Measurements from ENCODE around the gene ARFGAP1. TPM values are rescaled to one million over a fixed set of nuclear protein-coding genes. Genes with fewer than 3 reads are reported as not detected.

Gene ARFGAP1
- total and polyA plus RNA-seq, 2 of the 8 experiments (the other 6 are each of a cell fraction or from before 2014, with no cell fraction given), result 93.7 to 100 TPM

DNA sequence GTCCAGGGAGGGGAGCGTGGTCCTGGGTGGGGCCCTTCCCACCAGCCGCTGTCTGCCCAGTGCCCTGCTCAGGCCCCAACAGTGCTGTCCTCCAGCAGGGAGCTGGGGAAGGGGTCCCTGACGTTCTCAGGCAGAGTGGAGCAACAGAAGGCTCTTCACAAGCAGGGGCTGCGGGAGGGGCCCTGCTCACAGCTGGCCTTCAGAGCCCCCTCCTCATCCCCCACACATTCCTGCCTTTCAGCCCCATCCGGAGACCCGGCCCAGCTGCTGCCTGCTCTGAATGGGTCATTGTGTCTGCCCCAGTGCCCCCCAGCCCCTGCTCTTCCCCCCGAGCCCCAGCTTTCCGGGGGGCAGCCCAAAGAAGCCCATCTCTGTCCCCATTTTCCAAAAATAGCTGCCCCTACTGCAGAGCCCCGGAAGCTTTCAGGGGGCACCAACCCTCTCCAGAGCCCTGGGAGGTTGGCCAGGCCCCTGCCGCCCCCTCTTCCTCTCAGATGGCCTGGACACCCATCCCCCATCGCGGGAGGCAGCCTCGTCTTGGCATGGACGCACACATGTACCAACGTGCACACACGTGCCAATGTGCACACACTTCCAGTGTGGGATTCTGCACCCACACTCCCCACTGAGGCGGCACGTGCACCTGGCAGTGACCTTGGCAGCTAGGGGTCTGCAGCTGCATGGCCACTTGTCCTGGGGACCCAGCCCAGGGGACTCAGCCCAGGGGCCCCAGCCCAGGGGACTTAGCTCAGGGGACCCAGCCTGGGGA is 24.1 kb downstream of the ARFGAP1 start:
- Histone ChIP-seq H2AK5ac (ENCODE audit: low read depth, low read length) (no peak overlapping the region), H4K91ac (replicated peaks; ENCODE audit: insufficient read length, low read length) (peak overlapping the region; percentile 99), H3K27ac (ENCODE audit: low read depth, low read length) (no peak overlapping the region), H3K56ac (replicated peaks; ENCODE audit: insufficient read length, low read depth, low read length) (no peak overlapping the region), H3K4ac (replicated peaks; ENCODE audit: insufficient read length, low read depth, low read length) (peak overlapping the region; percentile 78), H3K36me3 (ENCODE audit: control insufficient read depth in 2 of 4, insufficient read depth in 4 of 4, low read length in 3 of 4) (no peaks in the 10 kb centered on the region), H3K23ac (ENCODE audit: insufficient read length) (no peak overlapping the region), H2AFZ (ENCODE audit: low read length) (no peak overlapping the region), H2BK120ac (replicated peaks; ENCODE audit: low read depth, low read length) (peak overlapping the region; percentile 33), H3K4me3 (ENCODE audit: extremely low read depth in 1 of 4, insufficient read depth in 2 of 4, low read depth in 3 of 4, low read length in 4 of 4) (no peak overlapping the region), H2BK20ac (ENCODE audit: low read length) (no peak overlapping the region; the same call in 1 of the 2 replicates), H4K20me1 (replicated peaks in 1 of 2; ENCODE audit: control insufficient read depth in 1 of 2, insufficient read depth in 2 of 2, low read length in 2 of 2) (peaks cover 0 to under 1% of the 10 kb centered on the region in 2 experiments), H2BK12ac (ENCODE audit: low read depth, low read length) (0 out of 2 replicates have a peak overlapping the region, but pooled peaks have one; percentile 60), H3K9me3 (ENCODE audit: insufficient read depth in 2 of 2, low read depth in 1 of 2, low read length in 1 of 2) (no peaks in the 10 kb centered on the region), H3K23me2 (ENCODE audit: low read depth, low read length) (peaks cover 3% of the 10 kb centered on the region; the same call in 1 of the 2 replicates), H3K4me2 (ENCODE audit: insufficient read depth in 1 of 2, low read depth in 2 of 2, low read length in 2 of 2) (peak overlapping the region; percentile 17 to 49; a peak in 3 of 4 replicates), H2BK15ac (ENCODE audit: low read length) (peak overlapping the region; percentile 46; the same call in 1 of the 2 replicates), H3K79me1 (ENCODE audit: low read depth, low read length) (no peaks in the 10 kb centered on the region; the same call in 1 of the 2 replicates), H4K8ac (ENCODE audit: extremely low read depth, insufficient read depth, low read length) (no peak overlapping the region), H2BK5ac (ENCODE audit: low read depth, low read length) (peak overlapping the region; percentile 68; the same call in 1 of the 2 replicates), H3K4me1 (replicated peaks in 1 of 4; ENCODE audit: control insufficient read depth in 3 of 4, insufficient read depth in 4 of 4, low read length in 3 of 4) (peaks cover 0 to 24% (median 20%) of the 10 kb centered on the region in 4 experiments; a peak in 6 of 7 replicates), H3K27me3 (replicated peaks in 1 of 4; ENCODE audit: control insufficient read depth in 3 of 4, extremely low read depth in 1 of 4, insufficient read depth in 3 of 4, low read length in 3 of 4) (peaks cover 0 to 9% (median 4%) of the 10 kb centered on the region in 4 experiments; a peak in 3 of 7 replicates), H3K9ac (replicated peaks in 1 of 4; ENCODE audit: extremely low read depth in 1 of 4, low read depth in 3 of 4, low read length in 3 of 4) (no peak overlapping the region), H3K14ac (ENCODE audit: insufficient read length) (no peak overlapping the region), H3K18ac (ENCODE audit: extremely low read depth, low read length) (peak overlapping the region; percentile 71; the same call in 1 of the 2 replicates), H4K5ac (ENCODE audit: insufficient read length, low read depth, low read length) (peak overlapping the region; percentile 15), H3K79me2 (ENCODE audit: control insufficient read depth in 1 of 2, insufficient read depth in 2 of 2, low read length in 2 of 2) (no peaks in the 10 kb centered on the region)
- FAIRE-seq (no peak), DNase-seq (ENCODE audit: low read depth in 1 of 2, low spot score in 2 of 2) (no peak)
- ChIA-PET POLR2A (ENCODE audit: partially characterized antibody) (interaction anchor here (0.8 to 2.8 kb wide), 4 partner anchors 43 to 73 kb away, joined by 3 to 7 read pairs (median 4); partner anchors contain the start of gene NKAIN4), CTCF (ENCODE audit: partially characterized antibody) (interaction anchor here (0.6 to 9.9 kb wide), 11 partner anchors 13 to 653 kb away, joined by 3 to 81 read pairs (median 6); no protein-coding TSS in a partner anchor)
- no peak for TF ChIP-seq CHD1 (IDR thresholded peaks at IDR 0.05; ENCODE audit: low read depth, low read length)
- no peak for TF ChIP-seq SIX5 (IDR thresholded peaks at IDR 0.05; ENCODE audit: low read depth, low read length)
- no peak for TF ChIP-seq PHF8 (conservative IDR thresholded peaks at IDR 0.05; ENCODE audit: low read depth, low read length)
- no peak for TF ChIP-seq ZNF274 (IDR thresholded peaks at IDR 0.05; ENCODE audit: borderline replicate concordance, extremely low read depth, low read length)
- TF ChIP-seq, protein P1, sequence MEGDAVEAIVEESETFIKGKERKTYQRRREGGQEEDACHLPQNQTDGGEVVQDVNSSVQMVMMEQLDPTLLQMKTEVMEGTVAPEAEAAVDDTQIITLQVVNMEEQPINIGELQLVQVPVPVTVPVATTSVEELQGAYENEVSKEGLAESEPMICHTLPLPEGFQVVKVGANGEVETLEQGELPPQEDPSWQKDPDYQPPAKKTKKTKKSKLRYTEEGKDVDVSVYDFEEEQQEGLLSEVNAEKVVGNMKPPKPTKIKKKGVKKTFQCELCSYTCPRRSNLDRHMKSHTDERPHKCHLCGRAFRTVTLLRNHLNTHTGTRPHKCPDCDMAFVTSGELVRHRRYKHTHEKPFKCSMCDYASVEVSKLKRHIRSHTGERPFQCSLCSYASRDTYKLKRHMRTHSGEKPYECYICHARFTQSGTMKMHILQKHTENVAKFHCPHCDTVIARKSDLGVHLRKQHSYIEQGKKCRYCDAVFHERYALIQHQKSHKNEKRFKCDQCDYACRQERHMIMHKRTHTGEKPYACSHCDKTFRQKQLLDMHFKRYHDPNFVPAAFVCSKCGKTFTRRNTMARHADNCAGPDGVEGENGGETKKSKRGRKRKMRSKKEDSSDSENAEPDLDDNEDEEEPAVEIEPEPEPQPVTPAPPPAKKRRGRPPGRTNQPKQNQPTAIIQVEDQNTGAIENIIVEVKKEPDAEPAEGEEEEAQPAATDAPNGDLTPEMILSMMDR (IDR thresholded peaks at IDR 0.05; ENCODE audit: control extremely low read depth in 1 of 3, insufficient read depth in 1 of 3, low read depth in 1 of 3, low read length in 3 of 3), result no peak
- TF ChIP-seq, protein P2, sequence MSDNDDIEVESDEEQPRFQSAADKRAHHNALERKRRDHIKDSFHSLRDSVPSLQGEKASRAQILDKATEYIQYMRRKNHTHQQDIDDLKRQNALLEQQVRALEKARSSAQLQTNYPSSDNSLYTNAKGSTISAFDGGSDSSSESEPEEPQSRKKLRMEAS (IDR thresholded peaks at IDR 0.05), result no peak
- no peak for TF ChIP-seq TAF1 (IDR thresholded peaks at IDR 0.05; ENCODE audit: low read depth, low read length)
- no peak for TF ChIP-seq TBP (IDR thresholded peaks at IDR 0.05; ENCODE audit: low read depth, low read length)
- 73% methylated on average over 10 of the region's 18 CpGs; no CpG with 5 or more reads in 1 of the 2 experiments for WGBS, 2 experiments (ENCODE audit: extremely low coverage in 1 of 2, insufficient coverage in 1 of 2, insufficient read length in 1 of 2, insufficient replicate concordance in 2 of 2, low coverage in 1 of 2, low lambda C conversion rate in 2 of 2, missing lambda C conversion rate in 1 of 2)
